ENCODE results near the gene HNRNPA1.
"Not testable (repeated sequence)": the region's sequence is repeated elsewhere in the genome, so short reads cannot be mapped to it uniquely, and the experiment has no call there.

GRCh38 chr12:54281261-54281638, 724 bp downstream of the HNRNPA1 start:
- not testable (repeated sequence) for TF ChIP-seq CTCF (IDR thresholded peaks at IDR 0.05); POLR2A (IDR thresholded peaks at IDR 0.05); POLR2AphosphoS5 (IDR thresholded peaks at IDR 0.05; ENCODE audit: insufficient read depth in 1 of 2, low read depth in 1 of 2)
